Heart left ventricle (tissue), 16 donors: ENCODE results near the gene GET3. TPM values are rescaled to one million over a fixed set of nuclear protein-coding genes. Genes with fewer than 3 reads are reported as not detected.
"Not testable (repeated sequence)": the region's sequence is repeated elsewhere in the genome, so short reads cannot be mapped to it uniquely, and the experiment has no call there.

Experiments used
- ATAC-seq, 4 donors: fragments of 200-7000 bp; cut with Tn5 transposase; one replicate each; pipeline ENCODE4 v1.9.1; 2020 to 2022; ENCODE audit warnings: moderate library complexity in 4 of 4, mild to moderate bottlenecking in 3 of 4, moderate number of reproducible peaks in 1 of 4
- DNase-seq, 5 donors: peaks; one replicate each; pipeline ENCODE4 v3.0.0-alpha.2; 2020
- H3K27ac ChIP-seq, 12 donors: fragments of 200-600 bp; sonication (generic) in 4 of 12; one replicate each; pipeline versions ENCODE4 v1.5.0 to v1.8.0; 2016 to 2022; ENCODE audit warnings: mild to moderate bottlenecking in 2 of 12
- H3K27me3 ChIP-seq, 9 donors: fragments of 200-600 bp; sonication (generic) in 2 of 9; one replicate each; pipeline versions ENCODE4 v1.5.1 to v1.8.0; 2016 to 2022; ENCODE audit warnings: mild to moderate bottlenecking in 3 of 9
- H3K36me3 ChIP-seq, 9 donors: fragments of 200-600 bp; sonication (generic) in 2 of 9; one replicate each; pipeline versions ENCODE4 v1.5.0 to v1.8.0; 2018 to 2022; ENCODE audit warnings: mild to moderate bottlenecking in 2 of 9
- H3K4me1 ChIP-seq, 12 donors: fragments of 200-600 bp; sonication (generic) in 4 of 12; one replicate each; pipeline versions ENCODE4 v1.5.0 to v1.8.0; 2016 to 2022; ENCODE audit warnings: mild to moderate bottlenecking in 3 of 12
- H3K4me3 ChIP-seq, 12 donors: fragments of 200-600 bp; sonication (generic) in 4 of 12; one replicate each; pipeline versions ENCODE4 v1.5.0 to v1.8.0; 2017 to 2022; ENCODE audit warnings: mild to moderate bottlenecking in 9 of 12, moderate library complexity in 4 of 12
- H3K9me3 ChIP-seq, 12 donors: fragments of 200-600 bp; sonication (generic) in 4 of 12; one replicate each; pipeline versions ENCODE4 v1.5.0 to v1.8.0; 2016 to 2022; ENCODE audit warnings: mild to moderate bottlenecking in 1 of 12
- POLR2A ChIP-seq, 2 donors: fragments of 450-650 bp; IDR thresholded peaks; one replicate each; pipeline ENCODE4 v1.6.1; 2017; ENCODE audit warnings: antibody characterized with exemption in 2 of 2, mild to moderate bottlenecking in 2 of 2, moderate library complexity in 2 of 2
- WGBS, 4 donors: extraction: QIAGEN DNeasy Blood & Tissue Kit in 2 of 4; methylation state at CpG; one replicate each; pipeline versions ENCODE4 v1.1.5 to v1.1.7; 2013 to 2018; 5-methylcytosine and 5-hydroxymethylcytosine counted together
- intact Hi-C, 10 donors: fragments of 100-400 bp; cut with DNase I; formaldehyde crosslinking; loops; one replicate each; pipeline versions ENCODE4 v1.11.1 to v1.14.2; 2022
- polyA plus RNA-seq, 2 donors: library from polyadenylated mRNA; stranded (reverse); fragments of 200-250 nt; gene quantifications; one replicate each; pipeline ENCODE4 v1.2.3, GENCODE V29; 2013
- total RNA-seq, 9 donors: library from RNA; depleted of rRNA in 2 of 9; stranded (reverse); fragments of >200 nt in 2 of 9; fragmentation: NEBNext Ultra II Directional in 3 of 9; extraction: Animal tissue kit (Norgen Biotek cat#: 25700) in 3 of 9; gene quantifications; one replicate each; pipeline versions ENCODE4 v1.1.0 to v1.2.4, GENCODE V29; 2016 to 2023
- TF ChIP-seq, protein P1 (sequence below), 12 donors: fragments of 200-600 bp; sonication (generic) in 4 of 12; IDR thresholded peaks; one replicate each; pipeline versions ENCODE4 v1.5.0 to v1.8.0; 2018 to 2022; ENCODE audit warnings: antibody characterized with exemption in 12 of 12, mild to moderate bottlenecking in 5 of 12
- donor health status: ischemic (EF 13 %, LVEDD 7.1; RV severe dilation, severe dysfunction).
- donor health status: healthy with polysubstance abuse.
- donor health status: DM: no; HTN: yes; CAD: no.
- donor health status: DM: no; HTN: no; CAD: no.
- donor health status: ischemic (EF 25% LVEDD 6.9; RV normal size, moderate dysfunction).
- donor health status: ischemic (EF 25% LVEDD 5.7; RV mildly dilated, moderate dysfunction).
- donor health status: healthy.
- donor health status: DM: yes; HTN: yes; CAD: no.
- donor health status: ischemic (EF 35%, LVEDD 5.7; RV mildly dilated, moderate dysfunction).
- donor health status: nonischemic (EF 11% LVEDD 7.7; RV severe dilation, severe dysfunction).
- donor health status: DM: yes; HTN: yes; CAD: no.
- donor health status: PGD.
- donor health status: ischemic (EF 29% LVEDD 5.4; RV normal size, mild dysfunction).
- donor health status: nonischemic (EF 23%, LVEDD 6.1; RV moderate dilation, normal function).

GET3 gene
- total and polyA plus RNA-seq, 11 donors: 54.3 to 133 (median 62.9) TPM

GRCh38 chr19:12723641-12724426 lies 13.5 kb upstream of the GET3 start, which contains the start of gene TNPO2:
Gene TNPO2 (minus strand): TSS chr19:12723932. CDS start chr19:12720977, 2,955 bp downstream.
- Histone ChIP-seq H3K4me3 (peak within 1 kb of the TSS; percentile 65 to 98 (median 79)), H3K4me1 (peaks cover 4 to 39% (median 33%) of the 10 kb centered on the region in 12 donors), H3K36me3 (peaks cover 0 to 19% (median 6%) of the 10 kb centered on the region in 9 donors), H3K9me3 (no peaks in the 10 kb centered on the region), H3K27me3 (no peaks in the 10 kb centered on the region), H3K27ac (peak within 1 kb of the TSS in 11 of 12 donors; percentile 89 to 98 (median 96))
- ATAC-seq (peak; percentile 14 to 57 (median 50)), DNase-seq (peak; percentile 44 to 79 (median 59))
- intact Hi-C loops: loop anchor here in 4 of 10 donors (2.0 to 5.0 kb wide), 3 partner anchors 13 to 78 kb away; partner anchors contain the start of genes PRDX2 (in 2 of the 4), THSD8 (in 2 of the 4), DHPS (in 1 of the 4) and GET3 (in 1 of the 4)
- TF ChIP-seq POLR2A (IDR thresholded peaks at IDR 0.05): no peak
- TF ChIP-seq, protein P1, sequence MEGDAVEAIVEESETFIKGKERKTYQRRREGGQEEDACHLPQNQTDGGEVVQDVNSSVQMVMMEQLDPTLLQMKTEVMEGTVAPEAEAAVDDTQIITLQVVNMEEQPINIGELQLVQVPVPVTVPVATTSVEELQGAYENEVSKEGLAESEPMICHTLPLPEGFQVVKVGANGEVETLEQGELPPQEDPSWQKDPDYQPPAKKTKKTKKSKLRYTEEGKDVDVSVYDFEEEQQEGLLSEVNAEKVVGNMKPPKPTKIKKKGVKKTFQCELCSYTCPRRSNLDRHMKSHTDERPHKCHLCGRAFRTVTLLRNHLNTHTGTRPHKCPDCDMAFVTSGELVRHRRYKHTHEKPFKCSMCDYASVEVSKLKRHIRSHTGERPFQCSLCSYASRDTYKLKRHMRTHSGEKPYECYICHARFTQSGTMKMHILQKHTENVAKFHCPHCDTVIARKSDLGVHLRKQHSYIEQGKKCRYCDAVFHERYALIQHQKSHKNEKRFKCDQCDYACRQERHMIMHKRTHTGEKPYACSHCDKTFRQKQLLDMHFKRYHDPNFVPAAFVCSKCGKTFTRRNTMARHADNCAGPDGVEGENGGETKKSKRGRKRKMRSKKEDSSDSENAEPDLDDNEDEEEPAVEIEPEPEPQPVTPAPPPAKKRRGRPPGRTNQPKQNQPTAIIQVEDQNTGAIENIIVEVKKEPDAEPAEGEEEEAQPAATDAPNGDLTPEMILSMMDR (IDR thresholded peaks at IDR 0.05): no peak
- WGBS, 4 donors: 4 to 6% (median 5%) methylated on average over 22 to 28 of the region's 28 CpGs

GRCh38 chr19:12725612-12726011 lies 11.7 kb upstream of the GET3 start:
- DNase-seq, intact Hi-C loops, H3K9me3 ChIP-seq, H3K4me3 ChIP-seq, H3K27ac ChIP-seq, H3K27me3 ChIP-seq, ATAC-seq: not testable (repeated sequence)
- peaks cover 0 to 34% (median 21%) of the 10 kb centered on the region in 9 donors for H3K36me3 ChIP-seq
- H3K4me1 ChIP-seq: peaks cover 1 to 38% (median 22%) of the 10 kb centered on the region in 12 donors
- WGBS, 4 donors: 88 to 93% (median 91%) methylated on average over 10 of the region's 10 CpGs

DNA sequence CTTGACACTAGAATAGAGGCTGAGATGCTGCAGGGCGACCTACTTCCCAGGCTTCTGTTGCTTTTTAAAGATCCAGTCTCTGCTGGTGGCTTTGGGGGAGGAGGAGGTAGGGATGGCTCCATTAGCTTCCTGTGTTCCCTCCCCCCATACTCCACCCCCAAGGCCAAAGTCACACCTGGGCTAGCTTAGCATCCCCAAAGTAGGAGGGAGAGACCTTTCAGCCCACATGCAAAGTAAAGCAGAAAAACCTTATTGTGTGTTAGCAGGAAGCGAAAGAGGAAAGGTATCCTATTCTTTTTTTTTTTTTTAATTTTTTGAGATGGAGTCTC lies 10.3 kb upstream of the GET3 start:
- TF ChIP-seq, protein P1 (IDR thresholded peaks at IDR 0.05): no peak
- no peak for TF ChIP-seq POLR2A (IDR thresholded peaks at IDR 0.05)
- intact Hi-C loops: no loop called here
- Histone ChIP-seq H3K36me3 (peaks cover 0 to 46% (median 32%) of the 10 kb centered on the region in 9 donors), H3K27me3 (no peaks in the 10 kb centered on the region), H3K4me1 (peaks cover 0 to 40% (median 16%) of the 10 kb centered on the region in 12 donors), H3K27ac (no peak overlapping the region), H3K4me3 (no peak overlapping the region), H3K9me3 (no peaks in the 10 kb centered on the region)
- ATAC-seq: no peak
- WGBS, 4 donors: 87 to 95% (median 93%) methylated on average over 2 of the region's 2 CpGs
- DNase-seq: no peak

GRCh38 chr19:12727745-12728433 lies 9.4 kb upstream of the GET3 start:
- DNase-seq (no peak), ATAC-seq (no peak)
- Histone ChIP-seq H3K4me1 (peaks cover 0 to 46% (median 22%) of the 10 kb centered on the region in 12 donors), H3K4me3 (no peak overlapping the region), H3K36me3 (peaks cover 0 to 46% (median 32%) of the 10 kb centered on the region in 9 donors), H3K9me3 (no peaks in the 10 kb centered on the region), H3K27me3 (no peaks in the 10 kb centered on the region), H3K27ac (no peak overlapping the region)
- intact Hi-C loops: no loop called here
- TF ChIP-seq, protein P1 (IDR thresholded peaks at IDR 0.05): no peak
- TF ChIP-seq POLR2A (IDR thresholded peaks at IDR 0.05): no peak
- 93 to 97% (median 96%) methylated on average over 9 of the region's 9 CpGs for WGBS, 4 donors
